HT1080 (cell line): ENCODE data around the gene HCN2. TPM values are rescaled to one million over a fixed set of nuclear protein-coding genes. Genes with fewer than 3 reads are reported as not detected.

Experiments used
- DNase-seq: peaks from one replicate; pipeline ENCODE4 v3.0.0-alpha.2; 2015; ENCODE audit warnings: low read depth
- polyA plus RNA-seq, 2 experiments: library from polyadenylated mRNA; depleted of rRNA; stranded (reverse); fragments of >200 nt; gene quantifications; 2 replicates each; pipeline ENCODE4 v1.2.3, GENCODE V29; 2015
- total RNA-seq: library from RNA; depleted of rRNA; stranded (reverse); fragments of >200 nt; shearing (Covaris generic); gene quantifications from 2 replicates; pipeline ENCODE4 v1.2.3, GENCODE V29; 2014; rRNA removed

HCN2 gene
- total RNA-seq: 0.27 and 0.37 TPM in 2 replicates
- polyA plus RNA-seq (2015; cell fraction: cytosol; rRNA removed): 1.0 and 1.8 TPM in 2 replicates
- polyA plus RNA-seq (2015; cell fraction: nucleus; rRNA removed): 0.42 and 0.74 TPM in 2 replicates

GRCh38 chr19:589693-590395 is at the start of gene HCN2:
Gene HCN2, plus strand, starts transcription at chr19:589881. Its CDS starts 65 bp downstream, at chr19:589946.
- no peak for DNase-seq

DNA sequence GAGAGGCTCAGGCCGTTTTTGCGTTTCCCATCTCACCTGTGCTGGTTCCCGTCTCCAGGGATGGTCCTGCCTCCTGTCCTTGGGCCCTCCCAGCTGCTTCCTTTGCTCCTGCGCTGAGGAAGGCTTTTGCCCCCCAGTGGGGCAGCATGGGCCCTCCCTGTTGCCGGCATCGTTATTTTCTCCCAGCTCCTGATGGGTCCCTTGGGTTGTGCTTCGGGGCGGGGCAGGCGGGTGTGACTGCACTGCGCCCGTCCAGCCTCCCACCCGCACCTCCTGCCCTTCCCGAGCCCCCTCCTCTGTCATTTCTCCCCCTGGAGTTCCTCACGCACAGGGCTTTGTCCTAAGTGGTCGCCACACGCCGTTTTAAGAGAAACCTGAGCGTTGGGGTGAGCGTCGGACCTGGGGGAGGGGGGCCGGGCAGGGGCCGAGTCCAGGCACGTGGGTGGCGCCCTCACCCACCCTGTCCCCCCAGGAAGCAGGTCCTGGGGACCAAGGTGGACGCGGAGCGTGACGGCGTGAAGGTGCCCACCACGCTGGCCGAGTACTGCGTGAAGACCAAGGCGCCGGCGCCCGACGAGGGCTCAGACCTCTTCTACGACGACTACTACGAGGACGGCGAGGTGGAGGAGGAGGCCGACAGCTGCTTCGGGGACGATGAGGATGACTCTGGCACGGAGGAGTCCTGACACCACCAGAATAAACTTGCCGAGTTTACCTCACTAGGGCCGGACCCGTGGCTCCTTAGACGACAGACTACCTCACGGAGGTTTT is 48.6 kb upstream of the HCN2 start:
- no peak for DNase-seq

DNA sequence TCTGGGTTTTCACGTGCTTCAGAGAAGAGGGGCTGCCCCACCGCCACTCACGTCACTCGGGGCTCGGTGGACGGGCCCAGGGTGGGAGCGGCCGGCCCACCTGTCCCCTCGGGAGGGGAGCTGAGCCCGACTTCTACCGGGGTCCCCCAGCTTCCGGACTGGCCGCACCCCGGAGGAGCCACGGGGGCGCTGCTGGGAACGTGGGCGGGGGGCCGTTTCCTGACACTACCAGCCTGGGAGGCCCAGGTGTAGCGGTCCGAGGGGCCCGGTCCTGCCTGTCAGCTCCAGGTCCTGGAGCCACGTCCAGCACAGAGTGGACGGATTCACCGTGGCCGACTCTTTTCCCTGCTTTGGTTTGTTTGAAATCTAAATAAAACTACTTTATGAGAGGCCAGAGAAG is 48.0 kb upstream of the HCN2 start:
- no peak for DNase-seq

GRCh38 chr19:542173-542866 is 47.4 kb upstream of the HCN2 start:
- DNase-seq: no peak

DNA sequence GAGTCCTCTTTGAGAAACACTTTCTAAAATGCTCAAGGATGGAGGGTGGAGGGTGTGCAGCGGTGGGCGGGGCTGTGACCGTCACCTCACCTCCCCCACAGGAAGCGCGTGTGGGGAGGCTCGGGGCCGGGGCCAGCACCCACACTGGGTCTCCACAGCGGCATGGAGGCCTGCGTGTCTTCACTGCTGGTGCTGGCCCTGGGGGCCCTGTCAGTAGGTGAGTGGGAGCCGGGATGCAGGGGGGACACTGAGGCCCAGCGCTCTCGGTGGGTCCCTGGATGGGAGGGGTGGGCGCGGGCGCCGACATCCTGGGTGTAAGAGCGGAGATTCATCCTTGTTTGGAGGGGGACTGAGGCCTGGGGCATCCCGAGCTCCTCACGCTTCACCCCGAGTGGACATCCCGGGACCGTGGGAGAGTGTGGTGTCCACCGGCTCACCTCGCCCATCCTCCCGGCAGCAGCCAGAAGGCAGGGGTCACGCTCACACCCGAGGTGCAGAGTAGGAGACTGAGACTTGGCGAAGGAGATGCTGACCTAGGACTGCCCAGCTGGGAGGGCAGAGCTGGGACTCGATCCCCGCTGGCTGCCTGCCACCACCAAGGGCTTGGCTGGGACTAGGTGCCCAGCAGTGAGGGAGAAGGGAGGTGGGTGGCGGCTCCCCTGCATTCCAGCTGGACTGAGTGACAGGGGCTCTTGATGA is 45.6 kb upstream of the HCN2 start, which contains the start of gene GZMM:
Gene GZMM (plus strand): TSS at position 144 of the 699 bp plus-strand sequence. CDS start 19 bp downstream, at position 163.
- no peak for DNase-seq

GRCh38 chr19:547117-547516 is 42.6 kb upstream of the HCN2 start:
- DNase-seq: no peak

GRCh38 chr19:547836-548720 is 41.6 kb upstream of the HCN2 start:
- no peak for DNase-seq

DNA sequence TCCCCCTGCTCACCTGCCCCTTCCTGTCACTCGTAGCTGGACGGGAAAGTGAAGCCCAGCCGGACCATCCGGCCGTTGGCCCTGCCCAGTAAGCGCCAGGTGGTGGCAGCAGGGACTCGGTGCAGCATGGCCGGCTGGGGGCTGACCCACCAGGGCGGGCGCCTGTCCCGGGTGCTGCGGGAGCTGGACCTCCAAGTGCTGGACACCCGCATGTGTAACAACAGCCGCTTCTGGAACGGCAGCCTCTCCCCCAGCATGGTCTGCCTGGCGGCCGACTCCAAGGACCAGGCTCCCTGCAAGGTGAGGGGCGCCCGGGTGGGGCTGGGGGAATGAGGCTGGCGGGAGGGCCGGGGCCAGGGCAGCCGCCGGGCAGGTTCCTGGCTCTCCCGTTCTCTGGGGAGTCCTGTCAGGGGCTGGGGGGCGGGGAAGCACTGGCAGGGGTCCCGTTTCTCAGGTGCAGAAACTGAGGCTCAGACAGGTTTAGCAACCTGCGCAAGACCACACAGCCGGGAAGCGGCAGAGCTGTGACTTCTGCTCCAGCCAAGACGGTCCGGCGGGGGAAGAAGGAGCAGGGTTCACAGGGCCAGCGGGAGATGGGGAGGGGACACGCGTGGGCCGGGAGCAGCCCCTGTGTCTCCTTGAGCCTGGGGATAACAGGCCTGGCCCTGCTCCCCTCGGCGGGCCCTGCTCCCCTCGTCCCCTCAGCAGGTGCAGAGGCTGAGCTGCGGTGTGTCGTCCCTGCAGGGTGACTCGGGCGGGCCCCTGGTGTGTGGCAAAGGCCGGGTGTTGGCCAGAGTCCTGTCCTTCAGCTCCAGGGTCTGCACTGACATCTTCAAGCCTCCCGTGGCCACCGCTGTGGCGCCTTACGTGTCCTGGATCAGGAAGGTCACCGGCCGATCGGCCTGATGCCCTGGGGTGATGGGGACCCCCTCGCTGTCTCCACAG is 40.5 kb upstream of the HCN2 start:
- no peak for DNase-seq

DNA sequence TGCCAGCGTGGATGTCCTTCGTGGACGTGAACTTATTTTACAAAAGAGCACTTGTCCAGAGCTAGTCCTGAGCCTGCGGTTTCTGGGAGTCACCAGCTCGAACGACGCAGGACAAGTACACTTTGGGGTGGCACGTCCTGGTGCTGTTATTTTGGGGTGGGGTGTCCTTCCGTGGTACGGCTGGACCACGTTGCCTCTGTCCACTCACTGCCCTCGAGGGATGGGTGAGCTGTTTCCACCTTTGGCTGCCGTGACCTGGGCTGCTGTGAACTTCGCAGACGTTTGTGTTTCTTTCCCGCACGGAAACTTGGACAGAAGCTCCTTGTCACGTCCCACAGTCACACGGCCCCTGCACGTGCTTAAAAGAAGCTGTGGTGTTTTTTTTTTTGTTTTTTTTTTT is 34.9 kb upstream of the HCN2 start:
- DNase-seq: no peak

GRCh38 chr19:555474-555808 is 34.2 kb upstream of the HCN2 start:
- DNase-seq: no peak

DNA sequence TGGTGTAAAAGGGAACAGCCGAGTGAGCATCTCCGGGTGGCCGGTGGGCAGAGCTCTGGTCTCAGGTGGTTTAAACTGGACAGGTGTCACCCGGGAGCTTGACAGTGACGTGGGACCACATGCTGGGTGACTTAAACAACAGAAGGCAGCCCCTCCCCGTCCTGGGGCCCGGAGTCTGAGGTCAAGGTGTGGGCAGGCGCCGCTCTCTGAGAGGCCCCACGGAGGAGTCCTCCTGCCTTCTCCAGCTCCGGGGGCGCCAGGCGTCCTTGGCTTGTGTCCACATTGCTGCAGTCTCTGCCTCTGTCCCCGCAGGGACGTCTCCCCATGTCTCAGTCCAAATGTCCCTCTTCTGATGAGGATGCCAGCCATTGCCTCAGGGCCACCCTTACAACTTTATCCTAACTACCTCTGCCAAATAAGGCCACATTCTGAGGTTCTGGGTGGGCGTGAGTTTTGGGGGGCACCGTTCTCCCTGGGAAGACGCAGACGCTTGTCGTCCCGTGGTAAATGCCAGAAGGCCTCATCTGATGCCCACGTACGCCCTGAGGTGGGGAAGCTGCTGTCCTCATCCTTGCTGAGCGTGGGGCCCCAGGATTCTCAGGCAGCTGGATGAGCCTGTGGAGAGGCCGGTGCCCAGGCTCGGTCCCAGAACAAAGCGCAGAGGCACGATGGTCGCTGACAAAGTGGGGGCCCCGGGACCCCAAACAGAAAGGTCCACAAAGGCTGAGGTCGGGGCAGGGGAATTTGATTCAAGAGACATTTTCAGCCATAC is 32.9 kb upstream of the HCN2 start:
- no peak for DNase-seq

GRCh38 chr19:558770-559439 is 30.8 kb upstream of the HCN2 start:
- no peak for DNase-seq

GRCh38 chr19:560121-560520 is 29.6 kb upstream of the HCN2 start:
- DNase-seq: no peak

DNA sequence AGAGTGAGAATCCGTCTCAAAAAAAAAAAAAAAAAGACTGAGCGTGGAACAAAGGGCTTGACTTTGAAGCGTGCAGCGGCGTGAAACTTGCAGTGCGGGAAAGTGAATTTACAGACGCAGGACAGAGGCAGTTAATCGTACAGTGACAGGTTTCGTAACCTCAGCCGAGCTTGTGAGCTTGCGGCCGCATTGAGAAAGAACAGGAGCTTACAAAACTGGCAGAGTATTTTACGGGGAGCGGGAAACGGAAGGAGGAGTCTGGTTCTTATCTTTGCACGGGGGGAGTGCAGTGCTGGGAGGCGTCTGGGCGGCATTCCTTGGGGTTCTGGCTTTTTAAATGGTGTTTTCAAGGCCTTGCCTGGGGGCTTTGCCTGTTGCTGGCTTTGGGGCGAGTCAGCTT is 23.3 kb upstream of the HCN2 start:
- no peak for DNase-seq

GRCh38 chr19:566844-567243 is 22.8 kb upstream of the HCN2 start:
- no peak for DNase-seq

GRCh38 chr19:567296-567900 is 22.3 kb upstream of the HCN2 start:
- DNase-seq: no peak

DNA sequence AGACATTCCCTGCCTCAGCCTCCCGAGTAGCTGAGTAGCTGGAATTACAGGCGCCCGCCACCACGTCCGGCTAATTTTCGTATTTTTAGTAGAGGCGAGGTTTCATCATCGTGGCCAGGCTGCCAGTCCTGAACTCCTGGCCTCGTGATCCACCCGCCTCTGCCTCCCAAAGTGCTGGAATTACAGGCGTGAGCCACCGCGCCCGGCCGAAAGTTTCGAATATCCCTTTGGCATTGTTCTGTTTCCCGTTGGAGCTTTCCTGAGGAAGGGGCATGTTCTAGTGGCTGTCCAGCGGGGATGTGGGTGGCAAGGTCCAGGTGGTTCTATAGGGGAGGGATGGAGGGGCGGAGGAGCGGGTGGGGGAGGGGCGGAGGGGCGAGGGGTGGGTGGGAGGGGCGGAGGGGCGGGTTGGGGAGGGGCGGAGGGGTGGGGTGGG is 19.4 kb upstream of the HCN2 start:
- DNase-seq: no peak
